Chondrocyte (in vitro differentiated cells): ENCODE data around the gene MAGEE2. TPM values are rescaled to one million over a fixed set of nuclear protein-coding genes. Genes with fewer than 3 reads are reported as not detected.
"Not testable (repeated sequence)": the region's sequence is repeated elsewhere in the genome, so short reads cannot be mapped to it uniquely, and the experiment has no call there.

ENCODE experiments used
- DNase-seq: peaks from one replicate; pipeline ENCODE4 v3.0.0; 2021; ENCODE audit warnings: mixed read lengths, low spot score
- H3K27ac Mint-ChIP-seq: one replicate; pipeline ENCODE4 v1.8.0; 2021; ENCODE audit warnings: mild to moderate bottlenecking, moderate library complexity, mixed read lengths; ENCODE audit not compliant: unreplicated experiment
- H3K27me3 Mint-ChIP-seq: 2 replicates; pipeline ENCODE4 v1.8.0; 2021; ENCODE audit warnings: low read depth, mixed read lengths
- H3K36me3 Mint-ChIP-seq: 2 replicates; pipeline ENCODE4 v1.8.0; 2021; ENCODE audit warnings: low read depth, mixed read lengths
- H3K4me1 Mint-ChIP-seq: 2 replicates; pipeline ENCODE4 v1.8.0; 2021; ENCODE audit warnings: low read depth, mild to moderate bottlenecking, mixed read lengths
- H3K4me3 Mint-ChIP-seq: one replicate; pipeline ENCODE4 v1.8.0; 2021; ENCODE audit warnings: mild to moderate bottlenecking, moderate library complexity, mixed read lengths; ENCODE audit not compliant: unreplicated experiment
- H3K9me3 Mint-ChIP-seq: 2 replicates; pipeline ENCODE4 v1.8.0; 2021; ENCODE audit warnings: low read depth, mixed read lengths
- long read RNA-seq: library from polyadenylated mRNA; stranded (forward); transcript quantifications from one replicate; pipeline ENCODE4 v2.0.0, GENCODE V29; 2021
- total RNA-seq: library from RNA; stranded (reverse); gene quantifications from 3 replicates; pipeline ENCODE4 v1.2.1, GENCODE V29; 2021
- TF ChIP-seq, protein P1 (sequence below): fragments of 200-600 bp; sonication (generic); IDR thresholded peaks from 2 replicates; pipeline ENCODE4 v1.5.0; 2021; ENCODE audit warnings: antibody characterized with exemption, mild to moderate bottlenecking, moderate library complexity

The MAGEE2 gene, protein sequence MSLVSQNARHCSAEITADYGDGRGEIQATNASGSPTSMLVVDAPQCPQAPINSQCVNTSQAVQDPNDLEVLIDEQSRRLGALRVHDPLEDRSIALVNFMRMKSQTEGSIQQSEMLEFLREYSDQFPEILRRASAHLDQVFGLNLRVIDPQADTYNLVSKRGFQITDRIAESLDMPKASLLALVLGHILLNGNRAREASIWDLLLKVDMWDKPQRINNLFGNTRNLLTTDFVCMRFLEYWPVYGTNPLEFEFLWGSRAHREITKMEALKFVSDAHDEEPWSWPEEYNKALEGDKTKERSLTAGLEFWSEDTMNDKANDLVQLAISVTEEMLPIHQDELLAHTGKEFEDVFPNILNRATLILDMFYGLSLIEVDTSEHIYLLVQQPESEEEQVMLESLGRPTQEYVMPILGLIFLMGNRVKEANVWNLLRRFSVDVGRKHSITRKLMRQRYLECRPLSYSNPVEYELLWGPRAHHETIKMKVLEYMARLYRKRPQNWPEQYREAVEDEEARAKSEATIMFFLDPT
- not detected in 3 replicates for total RNA-seq
- long read RNA-seq = 0 reads

DNA sequence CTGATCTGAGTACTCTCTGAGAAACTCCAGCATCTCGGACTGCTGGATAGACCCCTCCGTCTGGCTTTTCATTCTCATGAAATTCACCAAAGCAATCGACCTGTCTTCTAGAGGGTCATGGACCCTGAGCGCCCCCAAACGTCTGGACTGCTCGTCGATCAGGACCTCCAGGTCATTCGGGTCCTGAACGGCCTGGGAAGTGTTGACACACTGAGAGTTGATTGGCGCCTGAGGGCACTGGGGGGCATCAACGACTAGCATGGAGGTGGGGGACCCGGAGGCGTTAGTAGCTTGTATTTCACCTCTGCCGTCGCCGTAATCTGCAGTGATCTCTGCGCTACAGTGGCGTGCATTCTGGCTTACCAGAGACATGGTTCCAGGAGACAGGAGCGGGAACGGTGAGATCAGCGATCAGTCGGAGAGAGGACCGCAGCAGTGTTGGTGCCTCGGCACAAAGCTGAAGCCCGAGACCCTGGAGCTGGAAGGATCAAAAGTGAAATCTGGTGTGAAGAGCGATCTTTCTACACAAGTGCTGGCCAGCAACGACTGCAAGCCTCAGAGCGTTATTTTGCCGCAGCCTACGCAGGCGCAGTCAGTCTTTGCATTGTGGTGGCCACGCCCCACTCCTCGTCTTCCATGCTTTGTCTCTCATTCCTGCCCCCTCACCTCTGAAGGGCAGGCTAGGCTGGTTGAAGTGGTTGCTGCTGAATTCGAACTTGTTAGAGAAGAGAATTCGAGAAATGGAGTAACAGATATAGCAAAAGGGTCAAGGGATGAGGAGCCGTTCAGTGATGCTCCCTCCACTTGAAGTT is at the start of gene MAGEE2:
Gene MAGEE2 (minus strand): TSS at position 575 of the 812 bp plus-strand sequence. CDS start 203 bp downstream, at position 372.
- no peaks in the 10 kb centered on the region for H3K36me3 Mint-ChIP-seq
- TF ChIP-seq, protein P1, sequence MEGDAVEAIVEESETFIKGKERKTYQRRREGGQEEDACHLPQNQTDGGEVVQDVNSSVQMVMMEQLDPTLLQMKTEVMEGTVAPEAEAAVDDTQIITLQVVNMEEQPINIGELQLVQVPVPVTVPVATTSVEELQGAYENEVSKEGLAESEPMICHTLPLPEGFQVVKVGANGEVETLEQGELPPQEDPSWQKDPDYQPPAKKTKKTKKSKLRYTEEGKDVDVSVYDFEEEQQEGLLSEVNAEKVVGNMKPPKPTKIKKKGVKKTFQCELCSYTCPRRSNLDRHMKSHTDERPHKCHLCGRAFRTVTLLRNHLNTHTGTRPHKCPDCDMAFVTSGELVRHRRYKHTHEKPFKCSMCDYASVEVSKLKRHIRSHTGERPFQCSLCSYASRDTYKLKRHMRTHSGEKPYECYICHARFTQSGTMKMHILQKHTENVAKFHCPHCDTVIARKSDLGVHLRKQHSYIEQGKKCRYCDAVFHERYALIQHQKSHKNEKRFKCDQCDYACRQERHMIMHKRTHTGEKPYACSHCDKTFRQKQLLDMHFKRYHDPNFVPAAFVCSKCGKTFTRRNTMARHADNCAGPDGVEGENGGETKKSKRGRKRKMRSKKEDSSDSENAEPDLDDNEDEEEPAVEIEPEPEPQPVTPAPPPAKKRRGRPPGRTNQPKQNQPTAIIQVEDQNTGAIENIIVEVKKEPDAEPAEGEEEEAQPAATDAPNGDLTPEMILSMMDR = no peak
- H3K27me3 Mint-ChIP-seq = no peaks in the 10 kb centered on the region
- H3K27ac Mint-ChIP-seq = no peak within 1 kb of the TSS
- H3K4me3 Mint-ChIP-seq = no peak within 1 kb of the TSS
- no peaks in the 10 kb centered on the region for H3K4me1 Mint-ChIP-seq
- DNase-seq = peak; percentile 66
- peaks cover 63% of the 10 kb centered on the region for H3K9me3 Mint-ChIP-seq

DNA sequence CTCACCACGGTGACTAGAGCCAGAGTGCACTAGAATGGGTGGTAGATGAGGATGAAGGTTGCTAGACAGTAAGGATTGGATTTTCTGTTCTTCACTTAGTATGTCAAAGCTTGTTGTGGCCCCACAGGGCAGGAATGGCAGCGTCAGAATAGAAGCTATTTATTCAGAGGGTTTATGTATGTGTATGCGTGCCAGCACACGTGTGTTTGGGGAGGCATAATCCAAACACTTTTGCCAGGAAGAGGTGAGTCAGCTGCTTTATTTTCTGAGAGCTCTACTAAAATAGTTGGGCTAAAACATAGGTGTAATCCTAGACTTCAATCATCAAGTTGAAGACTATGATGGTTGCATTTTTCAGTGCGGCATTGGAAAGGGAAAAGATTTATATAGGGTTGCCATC is 1.2 kb upstream of the MAGEE2 start:
- Mint-ChIP-seq H3K9me3 (peaks cover 63% of the 10 kb centered on the region), H3K4me3 (no peak overlapping the region), H3K27ac (no peak overlapping the region), H3K4me1 (no peaks in the 10 kb centered on the region), H3K36me3 (no peaks in the 10 kb centered on the region), H3K27me3 (no peaks in the 10 kb centered on the region)
- TF ChIP-seq, protein P1 = no peak
- no peak for DNase-seq

DNA sequence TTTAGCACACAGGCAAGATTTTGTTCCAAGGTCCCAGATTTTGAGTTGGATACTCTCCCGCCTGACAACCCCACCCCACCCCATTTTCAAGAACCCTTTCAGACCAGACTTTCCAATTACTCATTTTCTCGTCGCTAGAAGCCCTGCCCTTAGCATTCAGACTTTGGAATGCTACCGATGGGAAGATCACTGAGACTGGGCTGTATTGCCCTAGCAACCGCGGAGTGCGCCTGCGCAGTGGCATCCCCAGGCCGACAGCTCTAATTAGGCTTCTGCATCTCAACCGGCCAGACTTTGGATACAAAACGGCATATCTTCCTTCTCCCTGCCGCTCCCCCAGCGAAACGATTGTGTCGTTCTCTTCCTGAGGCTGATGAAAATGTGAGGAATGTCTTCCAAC is 3.4 kb downstream of the MAGEE2 start:
- Mint-ChIP-seq H3K27me3 (no peaks in the 10 kb centered on the region), H3K4me3 (no peak overlapping the region)
- TF ChIP-seq, protein P1 = no peak

DNA sequence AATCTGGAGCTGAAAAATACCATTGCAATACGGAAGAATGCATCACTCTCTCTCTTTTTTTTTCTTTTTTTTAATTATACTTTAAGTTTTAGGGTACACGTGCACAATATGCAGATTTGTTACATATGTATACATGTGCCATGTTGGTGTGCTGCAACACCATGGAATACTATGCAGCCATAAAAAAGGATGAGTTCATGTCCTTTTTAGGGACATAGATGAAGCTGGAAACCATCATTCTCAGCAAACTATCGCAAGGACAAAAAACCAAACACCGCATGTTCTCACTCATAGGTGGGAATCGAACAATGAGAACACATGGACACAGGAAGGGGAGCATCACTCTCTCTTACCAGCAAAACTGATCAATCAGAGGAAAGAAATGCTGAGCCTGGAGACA is 17.0 kb downstream of the MAGEE2 start:
- DNase-seq, H3K4me3 Mint-ChIP-seq, H3K27me3 Mint-ChIP-seq, H3K27ac Mint-ChIP-seq, H3K4me1 Mint-ChIP-seq, H3K36me3 Mint-ChIP-seq: not testable (repeated sequence)
- peaks cover 35% of the 10 kb centered on the region for H3K9me3 Mint-ChIP-seq

More for the DNA sequence above, 3.4 kb downstream of the MAGEE2 start:
- no peak overlapping the region for H3K27ac Mint-ChIP-seq
- no peaks in the 10 kb centered on the region for H3K4me1 Mint-ChIP-seq
- H3K9me3 Mint-ChIP-seq = peaks cover 63% of the 10 kb centered on the region
- no peak for DNase-seq
- H3K36me3 Mint-ChIP-seq = no peaks in the 10 kb centered on the region

DNA sequence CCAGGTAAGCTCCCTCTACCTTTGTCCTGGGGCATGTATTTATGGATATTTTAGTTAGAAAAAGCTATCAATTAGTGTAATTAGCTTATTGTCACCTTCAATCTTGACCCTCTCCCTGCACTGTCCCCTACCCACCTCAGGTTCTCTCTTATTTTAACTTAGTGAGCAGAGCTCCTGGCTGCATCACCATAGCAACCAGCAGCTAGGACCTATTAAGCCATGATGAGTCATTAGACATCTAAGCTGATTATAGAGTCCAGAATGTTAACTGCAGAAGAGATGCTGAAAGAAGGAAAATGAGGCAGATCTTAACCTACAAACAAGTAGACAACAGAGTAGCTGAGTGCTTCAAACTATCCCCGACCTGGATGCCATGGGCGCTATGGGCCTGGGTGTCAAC is 36.6 kb downstream of the MAGEE2 start:
- TF ChIP-seq, protein P1 = no peak
- Mint-ChIP-seq H3K4me3 (no peak overlapping the region), H3K9me3 (peaks cover 45% of the 10 kb centered on the region), H3K4me1 (peaks cover 10% of the 10 kb centered on the region), H3K36me3 (peaks cover 2% of the 10 kb centered on the region), H3K27me3 (no peaks in the 10 kb centered on the region), H3K27ac (no peak overlapping the region)
- DNase-seq = no peak
